ENCODE results near the gene KLF9. TPM values are rescaled to one million over a fixed set of nuclear protein-coding genes. Genes with fewer than 3 reads are reported as not detected.

KLF9 gene
- 10 to 100 TPM in 1 of 3 donors, 1 to 10 TPM in 2; 7.0 to 10.1 (median 9.8) TPM for polyA plus RNA-seq (ENCODE audit: insufficient read length in 3 of 3)
- long read RNA-seq, donor 1, full-length matches to known transcripts = 3 of 3 reads
- long read RNA-seq, donor 1, partial matches to known transcripts = 0 of 3 reads
- long read RNA-seq, donor 1, other reads (novel, unspliced or antisense) = 0 of 3 reads
- long read RNA-seq, donor 2, full-length matches to known transcripts = 2 of 2 reads
- long read RNA-seq, donor 2, partial matches to known transcripts = 0 of 2 reads
- long read RNA-seq, donor 2, other reads (novel, unspliced or antisense) = 0 of 2 reads
- long read RNA-seq, donor 3, full-length matches to known transcripts = 4 of 4 reads
- long read RNA-seq, donor 3, partial matches to known transcripts = 0 of 4 reads
- long read RNA-seq, donor 3, other reads (novel, unspliced or antisense) = 0 of 4 reads
- long read RNA-seq, donor 4, full-length matches to known transcripts = 4 of 4 reads
- long read RNA-seq, donor 4, partial matches to known transcripts = 0 of 4 reads
- long read RNA-seq, donor 4, other reads (novel, unspliced or antisense) = 0 of 4 reads
- long read RNA-seq, donor 5 = 0 reads
- long read RNA-seq, donor 6, full-length matches to known transcripts = 1 of 1 reads
- long read RNA-seq, donor 6, partial matches to known transcripts = 0 of 1 reads
- long read RNA-seq, donor 6, other reads (novel, unspliced or antisense) = 0 of 1 reads
- long read RNA-seq, donor 7, full-length matches to known transcripts = 1 of 1 reads
- long read RNA-seq, donor 7, partial matches to known transcripts = 0 of 1 reads
- long read RNA-seq, donor 7, other reads (novel, unspliced or antisense) = 0 of 1 reads
- long read RNA-seq, donor 8, full-length matches to known transcripts = 3 of 3 reads
- long read RNA-seq, donor 8, partial matches to known transcripts = 0 of 3 reads
- long read RNA-seq, donor 8, other reads (novel, unspliced or antisense) = 0 of 3 reads
- long read RNA-seq, donor 9, full-length matches to known transcripts = 2 of 2 reads
- long read RNA-seq, donor 9, partial matches to known transcripts = 0 of 2 reads
- long read RNA-seq, donor 9, other reads (novel, unspliced or antisense) = 0 of 2 reads
- long read RNA-seq, donor 10, full-length matches to known transcripts = 2 of 2 reads
- long read RNA-seq, donor 10, partial matches to known transcripts = 0 of 2 reads
- long read RNA-seq, donor 10, other reads (novel, unspliced or antisense) = 0 of 2 reads
- long read RNA-seq, donor 11, full-length matches to known transcripts = 4 of 4 reads
- long read RNA-seq, donor 11, partial matches to known transcripts = 0 of 4 reads
- long read RNA-seq, donor 11, other reads (novel, unspliced or antisense) = 0 of 4 reads
- long read RNA-seq, donor 12, full-length matches to known transcripts = 2 of 2 reads
- long read RNA-seq, donor 12, partial matches to known transcripts = 0 of 2 reads
- long read RNA-seq, donor 12, other reads (novel, unspliced or antisense) = 0 of 2 reads
- long read RNA-seq, donor 13 = 0 reads
- long read RNA-seq, donor 14, full-length matches to known transcripts = 3 of 3 reads
- long read RNA-seq, donor 14, partial matches to known transcripts = 0 of 3 reads
- long read RNA-seq, donor 14, other reads (novel, unspliced or antisense) = 0 of 3 reads
- long read RNA-seq, donor 15, full-length matches to known transcripts = 2 of 2 reads
- long read RNA-seq, donor 15, partial matches to known transcripts = 0 of 2 reads
- long read RNA-seq, donor 15, other reads (novel, unspliced or antisense) = 0 of 2 reads
- long read RNA-seq, donor 16, full-length matches to known transcripts = 8 of 8 reads
- long read RNA-seq, donor 16, partial matches to known transcripts = 0 of 8 reads
- long read RNA-seq, donor 16, other reads (novel, unspliced or antisense) = 0 of 8 reads

- peak; percentile 79 to 96 (median 89) for DNase-seq (ENCODE audit: extremely low read depth in 1 of 11, low read depth in 9 of 11, low spot score in 4 of 11)
Observed at GRCh38 chr9:70413799-70414775, at the start of gene KLF9. Gene KLF9, minus strand, starts transcription at chr9:70414657. Its CDS starts 1,294 bp downstream, at chr9:70413363.

GRCh38 chr9:70463877-70464276, 49.4 kb upstream of the KLF9 start:
- no peak for DNase-seq (ENCODE audit: extremely low read depth in 1 of 11, low read depth in 9 of 11, low spot score in 4 of 11)

- DNase-seq (ENCODE audit: extremely low read depth in 1 of 11, low read depth in 9 of 11, low spot score in 4 of 11) = no peak
Observed at GRCh38 chr9:70462300-70462699, 47.8 kb upstream of the KLF9 start.

- DNase-seq (ENCODE audit: extremely low read depth in 1 of 11, low read depth in 9 of 11, low spot score in 4 of 11) = no peak
Observed at GRCh38 chr9:70457235-70457634, 42.8 kb upstream of the KLF9 start.

- DNase-seq (ENCODE audit: extremely low read depth in 1 of 11, low read depth in 9 of 11, low spot score in 4 of 11) = no peak
Observed at GRCh38 chr9:70455993-70456704, 41.7 kb upstream of the KLF9 start.

- DNase-seq (ENCODE audit: extremely low read depth in 1 of 11, low read depth in 9 of 11, low spot score in 4 of 11) = no peak
Observed at GRCh38 chr9:70452365-70452764, 37.9 kb upstream of the KLF9 start.

- no peak for DNase-seq (ENCODE audit: extremely low read depth in 1 of 11, low read depth in 9 of 11, low spot score in 4 of 11)
Observed at GRCh38 chr9:70451765-70452164, 37.3 kb upstream of the KLF9 start.

GRCh38 chr9:70450738-70451137, 36.3 kb upstream of the KLF9 start:
- no peak for DNase-seq (ENCODE audit: extremely low read depth in 1 of 11, low read depth in 9 of 11, low spot score in 4 of 11)

GRCh38 chr9:70449461-70449860, 35.0 kb upstream of the KLF9 start:
- DNase-seq (ENCODE audit: extremely low read depth in 1 of 11, low read depth in 9 of 11, low spot score in 4 of 11) = no peak

- DNase-seq (ENCODE audit: extremely low read depth in 1 of 11, low read depth in 9 of 11, low spot score in 4 of 11) = no peak
Observed at GRCh38 chr9:70448919-70449318, 34.5 kb upstream of the KLF9 start.

- DNase-seq (ENCODE audit: extremely low read depth in 1 of 11, low read depth in 9 of 11, low spot score in 4 of 11) = no peak
Observed at GRCh38 chr9:70444904-70445303, 30.4 kb upstream of the KLF9 start.

- DNase-seq (ENCODE audit: extremely low read depth in 1 of 11, low read depth in 9 of 11, low spot score in 4 of 11) = no peak
Observed at GRCh38 chr9:70442328-70442848, 27.9 kb upstream of the KLF9 start.

GRCh38 chr9:70441622-70442021, 27.2 kb upstream of the KLF9 start:
- DNase-seq (ENCODE audit: extremely low read depth in 1 of 11, low read depth in 9 of 11, low spot score in 4 of 11) = no peak

GRCh38 chr9:70439991-70440706, 25.7 kb upstream of the KLF9 start:
- no peak for DNase-seq (ENCODE audit: extremely low read depth in 1 of 11, low read depth in 9 of 11, low spot score in 4 of 11)

- DNase-seq (ENCODE audit: extremely low read depth in 1 of 11, low read depth in 9 of 11, low spot score in 4 of 11) = no peak
Observed at GRCh38 chr9:70438341-70438928, 24.0 kb upstream of the KLF9 start.
